Raji (cell line): ENCODE results near the gene TOLLIP.

Experiments
- POLR2A ChIP-seq: IDR thresholded peaks from 2 replicates; pipeline ENCODE4 v1.6.1; 2011; ENCODE audit warnings: low read depth, low read length, control low read depth; ENCODE audit not compliant: insufficient read depth

The TOLLIP gene

DNA sequence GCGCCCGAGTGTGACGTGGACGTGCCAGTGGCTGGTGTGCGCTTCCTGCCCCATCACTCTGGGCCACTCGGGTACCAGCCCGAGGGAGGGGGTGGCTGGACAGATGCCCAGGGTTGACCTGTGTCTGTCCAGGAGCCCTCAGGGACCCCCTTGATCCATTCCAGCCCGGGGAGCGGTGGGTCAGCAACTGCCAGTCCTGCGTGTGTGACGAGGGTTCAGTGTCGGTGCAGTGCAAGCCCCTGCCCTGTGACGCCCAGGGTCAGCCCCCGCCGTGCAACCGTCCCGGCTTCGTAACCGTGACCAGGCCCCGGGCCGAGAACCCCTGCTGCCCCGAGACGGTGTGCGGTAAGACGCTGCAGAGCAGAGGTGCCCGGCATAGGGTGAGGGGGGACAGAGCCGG lies 52.1 kb downstream of the TOLLIP start:
- TF ChIP-seq POLR2A, result no peak

DNA sequence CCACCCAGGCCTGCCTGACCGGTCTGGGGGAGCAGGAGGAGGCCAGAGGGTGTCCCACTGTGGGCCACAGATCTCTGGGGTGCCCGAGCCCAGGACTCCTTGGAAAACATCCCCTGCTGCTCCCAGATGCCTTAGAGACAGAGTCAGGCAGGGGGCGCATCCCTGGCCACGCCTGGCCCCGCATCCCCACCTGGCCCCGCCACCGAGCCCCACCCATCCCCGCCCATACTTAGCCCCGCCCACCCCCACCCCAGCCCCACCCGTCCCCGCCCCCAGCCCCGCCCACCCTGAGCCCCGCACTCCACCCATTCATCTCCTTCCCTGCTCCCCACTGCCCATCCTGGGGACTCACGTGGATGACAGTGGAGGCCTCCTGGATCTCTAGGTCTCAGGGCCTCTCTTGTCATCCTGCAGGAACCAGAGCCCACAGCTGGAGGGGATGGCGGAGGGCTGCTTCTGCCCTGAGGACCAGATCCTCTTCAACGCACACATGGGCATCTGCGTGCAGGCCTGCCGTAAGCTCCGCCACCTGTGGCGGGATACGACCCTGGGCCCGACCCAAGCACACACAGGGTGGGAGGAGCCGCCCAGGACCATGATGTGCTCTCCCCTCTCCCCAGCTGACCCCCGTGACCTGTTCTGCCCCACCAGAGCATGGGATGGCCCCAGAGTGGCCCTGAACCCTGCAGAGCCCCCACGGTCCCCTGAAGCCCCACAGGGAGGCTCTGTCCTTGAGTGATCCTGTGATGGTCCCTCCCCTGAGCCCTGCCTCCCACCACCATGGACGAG lies 53.0 kb downstream of the TOLLIP start:
- TF ChIP-seq POLR2A, result no peak

DNA sequence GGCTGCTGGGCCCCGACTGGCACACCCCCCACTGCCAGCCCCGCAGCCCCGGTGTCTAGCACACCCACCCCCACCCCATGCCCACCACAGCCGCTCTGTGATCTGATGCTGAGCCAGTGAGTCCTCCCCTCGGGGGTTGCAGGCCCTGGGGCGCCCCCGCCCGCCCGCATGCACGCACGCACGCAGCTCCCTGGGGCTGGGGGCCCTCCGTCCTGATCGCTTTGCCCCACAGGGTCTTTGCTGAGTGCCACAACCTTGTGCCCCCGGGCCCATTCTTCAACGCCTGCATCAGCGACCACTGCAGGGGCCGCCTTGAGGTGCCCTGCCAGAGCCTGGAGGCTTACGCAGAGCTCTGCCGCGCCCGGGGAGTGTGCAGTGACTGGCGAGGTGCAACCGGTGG lies 54.3 kb downstream of the TOLLIP start:
- TF ChIP-seq POLR2A, result no peak

DNA sequence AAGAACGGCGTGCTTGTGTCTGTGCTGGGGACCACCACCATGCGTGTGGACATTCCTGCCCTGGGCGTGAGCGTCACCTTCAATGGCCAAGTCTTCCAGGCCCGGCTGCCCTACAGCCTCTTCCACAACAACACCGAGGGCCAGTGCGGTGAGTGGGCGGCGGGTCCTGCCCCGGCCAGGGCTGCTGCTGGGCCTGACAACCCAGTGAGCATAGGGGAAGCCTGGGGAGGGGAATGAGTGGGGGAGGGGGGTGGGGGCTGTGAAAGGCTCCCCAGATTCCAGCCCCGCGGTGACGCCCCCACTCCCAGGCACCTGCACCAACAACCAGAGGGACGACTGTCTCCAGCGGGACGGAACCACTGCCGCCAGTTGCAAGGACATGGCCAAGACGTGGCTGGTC lies 54.7 kb downstream of the TOLLIP start:
- no peak for TF ChIP-seq POLR2A

DNA sequence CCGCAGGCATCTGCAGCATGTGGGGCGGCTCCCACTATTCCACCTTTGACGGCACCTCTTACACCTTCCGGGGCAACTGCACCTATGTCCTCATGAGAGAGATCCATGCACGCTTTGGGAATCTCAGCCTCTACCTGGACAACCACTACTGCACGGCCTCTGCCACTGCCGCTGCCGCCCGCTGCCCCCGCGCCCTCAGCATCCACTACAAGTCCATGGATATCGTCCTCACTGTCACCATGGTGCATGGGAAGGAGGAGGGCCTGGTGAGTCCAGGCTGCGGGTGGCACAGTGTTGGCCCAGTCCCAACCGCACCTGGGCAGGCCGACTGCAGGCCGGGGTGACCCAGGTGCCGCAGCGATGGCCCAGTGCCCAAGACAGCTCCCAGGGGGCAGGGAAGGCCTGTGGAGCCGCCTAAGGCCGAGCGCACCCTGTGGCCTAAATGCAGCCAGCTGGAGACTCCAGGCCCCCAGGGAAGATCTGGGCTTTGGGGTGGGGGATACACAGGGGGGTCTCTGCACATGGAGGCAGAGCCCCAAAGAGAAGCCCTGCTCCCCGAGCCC lies 55.3 kb downstream of the TOLLIP start:
- no peak for TF ChIP-seq POLR2A

DNA sequence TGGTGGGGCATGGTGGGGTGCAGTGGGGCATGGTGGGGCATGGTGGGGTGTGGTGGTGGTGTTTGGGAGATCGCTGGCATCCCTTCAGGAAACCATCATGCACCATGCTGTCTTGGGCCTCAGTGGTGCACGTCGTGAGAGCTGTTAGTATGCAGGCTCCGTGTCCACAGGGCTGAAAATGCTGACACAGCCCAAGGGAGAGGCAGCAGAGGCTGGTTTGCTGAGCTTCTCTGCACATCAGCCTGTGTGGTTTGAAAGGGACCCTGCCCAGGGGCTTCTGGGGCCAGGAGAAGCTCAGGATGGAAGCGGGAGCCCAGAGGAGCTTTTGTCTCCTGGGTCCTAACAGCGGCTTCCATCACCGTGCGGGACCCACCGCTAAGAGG lies 56.3 kb downstream of the TOLLIP start:
- no peak for TF ChIP-seq POLR2A

DNA sequence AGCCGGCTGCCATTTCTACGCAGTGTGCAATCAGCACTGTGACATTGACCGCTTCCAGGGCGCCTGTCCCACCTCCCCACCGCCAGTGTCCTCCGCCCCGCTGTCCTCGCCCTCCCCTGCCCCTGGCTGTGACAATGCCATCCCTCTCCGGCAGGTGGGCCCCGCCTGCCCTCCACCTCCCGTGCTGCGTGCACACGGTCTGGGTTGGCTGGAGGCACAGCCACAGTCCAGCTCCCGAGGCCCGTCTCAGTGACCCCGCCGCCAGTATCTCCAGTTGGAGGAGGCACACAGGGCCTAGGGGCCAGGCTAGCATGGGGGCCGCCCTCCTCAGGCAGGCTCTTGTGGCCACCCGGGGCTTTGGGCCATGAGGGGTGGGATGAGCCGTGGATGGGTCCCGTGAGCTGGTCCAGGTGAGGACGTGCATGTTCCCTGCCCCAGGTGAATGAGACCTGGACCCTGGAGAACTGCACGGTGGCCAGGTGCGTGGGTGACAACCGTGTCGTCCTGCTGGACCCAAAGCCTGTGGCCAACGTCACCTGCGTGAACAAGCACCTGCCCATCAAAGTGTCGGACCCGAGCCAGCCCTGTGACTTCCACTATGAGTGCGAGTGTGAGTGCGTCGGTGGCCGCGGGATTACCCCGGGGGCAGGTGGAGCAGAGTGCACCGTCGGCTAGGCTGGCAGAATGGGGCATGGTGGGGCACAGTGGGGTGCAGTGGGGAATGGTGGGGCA lies 56.9 kb downstream of the TOLLIP start:
- TF ChIP-seq POLR2A, result no peak

DNA sequence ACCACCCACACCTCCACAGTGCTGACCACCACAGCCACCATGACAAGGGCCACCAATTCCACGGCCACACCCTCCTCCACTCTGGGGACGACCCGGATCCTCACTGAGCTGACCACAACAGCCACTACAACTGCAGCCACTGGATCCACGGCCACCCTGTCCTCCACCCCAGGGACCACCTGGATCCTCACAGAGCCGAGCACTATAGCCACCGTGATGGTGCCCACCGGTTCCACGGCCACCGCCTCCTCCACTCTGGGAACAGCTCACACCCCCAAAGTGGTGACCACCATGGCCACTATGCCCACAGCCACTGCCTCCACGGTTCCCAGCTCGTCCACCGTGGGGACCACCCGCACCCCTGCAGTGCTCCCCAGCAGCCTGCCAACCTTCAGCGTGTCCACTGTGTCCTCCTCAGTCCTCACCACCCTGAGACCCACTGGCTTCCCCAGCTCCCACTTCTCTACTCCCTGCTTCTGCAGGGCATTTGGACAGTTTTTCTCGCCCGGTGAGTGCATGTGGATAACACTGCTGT lies 58.1 kb downstream of the TOLLIP start:
- TF ChIP-seq POLR2A, result no peak

DNA sequence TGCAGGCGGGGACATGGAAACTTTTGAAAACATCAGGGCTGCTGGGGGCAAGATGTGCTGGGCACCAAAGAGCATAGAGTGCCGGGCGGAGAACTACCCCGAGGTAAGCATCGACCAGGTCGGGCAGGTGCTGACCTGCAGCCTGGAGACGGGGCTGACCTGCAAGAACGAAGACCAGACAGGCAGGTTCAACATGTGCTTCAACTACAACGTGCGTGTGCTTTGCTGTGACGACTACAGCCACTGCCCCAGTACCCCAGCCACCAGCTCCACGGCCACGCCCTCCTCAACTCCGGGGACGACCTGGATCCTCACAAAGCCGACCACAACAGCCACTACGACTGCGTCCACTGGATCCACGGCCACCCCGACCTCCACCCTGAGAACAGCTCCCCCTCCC lies 67.1 kb downstream of the TOLLIP start:
- no peak for TF ChIP-seq POLR2A

DNA sequence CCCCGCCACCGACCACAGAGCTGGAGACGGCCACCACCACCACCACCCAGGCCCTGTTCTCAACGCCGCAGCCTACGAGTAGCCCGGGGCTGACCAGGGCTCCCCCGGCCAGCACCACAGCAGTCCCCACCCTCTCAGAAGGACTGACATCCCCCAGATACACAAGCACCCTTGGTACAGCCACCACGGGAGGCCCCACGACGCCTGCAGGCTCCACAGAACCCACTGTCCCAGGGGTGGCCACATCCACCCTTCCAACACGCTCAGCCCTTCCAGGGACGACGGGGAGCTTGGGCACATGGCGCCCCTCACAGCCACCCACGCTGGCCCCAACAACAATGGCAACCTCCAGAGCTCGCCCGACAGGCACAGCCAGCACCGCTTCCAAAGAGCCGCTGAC lies 67.7 kb downstream of the TOLLIP start:
- no peak for TF ChIP-seq POLR2A

DNA sequence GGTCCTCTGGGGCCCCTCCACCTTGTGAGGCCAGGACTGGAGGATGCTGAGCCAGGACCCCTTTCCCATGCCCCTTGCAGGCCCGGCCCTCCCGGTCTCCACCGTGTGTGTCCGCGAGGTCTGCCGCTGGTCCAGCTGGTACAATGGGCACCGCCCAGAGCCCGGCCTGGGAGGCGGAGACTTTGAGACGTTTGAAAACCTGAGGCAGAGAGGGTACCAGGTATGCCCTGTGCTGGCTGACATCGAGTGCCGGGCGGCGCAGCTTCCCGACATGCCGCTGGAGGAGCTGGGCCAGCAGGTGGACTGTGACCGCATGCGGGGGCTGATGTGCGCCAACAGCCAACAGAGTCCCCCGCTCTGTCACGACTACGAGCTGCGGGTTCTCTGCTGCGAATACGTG lies 68.7 kb downstream of the TOLLIP start:
- TF ChIP-seq POLR2A, result no peak

DNA sequence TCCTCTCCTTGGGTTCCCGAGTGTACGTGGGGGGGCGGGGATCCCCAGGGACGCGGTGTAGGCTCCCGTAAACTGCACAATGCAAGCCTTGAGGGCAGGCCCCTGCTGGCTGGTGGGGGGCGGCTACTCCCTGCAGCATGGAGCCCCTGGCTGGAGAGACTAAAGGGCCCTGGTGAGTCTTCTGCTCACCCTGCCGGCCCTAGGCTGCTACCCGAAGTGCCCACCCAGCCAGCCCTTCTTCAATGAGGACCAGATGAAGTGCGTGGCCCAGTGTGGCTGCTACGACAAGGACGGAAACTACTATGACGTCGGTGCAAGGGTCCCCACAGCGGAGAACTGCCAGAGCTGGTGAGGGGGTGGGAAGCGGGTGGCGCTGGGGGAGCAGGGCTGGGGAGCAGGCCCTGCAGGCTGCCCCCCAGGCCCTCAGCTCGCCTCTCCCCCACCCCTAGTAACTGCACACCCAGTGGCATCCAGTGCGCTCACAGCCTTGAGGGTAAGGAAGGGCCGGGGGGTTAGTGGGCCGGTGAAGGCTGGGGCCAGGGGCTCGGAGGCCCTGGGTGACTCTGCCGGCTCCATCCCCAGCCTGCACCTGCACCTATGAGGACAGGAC lies 69.7 kb downstream of the TOLLIP start:
- TF ChIP-seq POLR2A, result no peak

DNA sequence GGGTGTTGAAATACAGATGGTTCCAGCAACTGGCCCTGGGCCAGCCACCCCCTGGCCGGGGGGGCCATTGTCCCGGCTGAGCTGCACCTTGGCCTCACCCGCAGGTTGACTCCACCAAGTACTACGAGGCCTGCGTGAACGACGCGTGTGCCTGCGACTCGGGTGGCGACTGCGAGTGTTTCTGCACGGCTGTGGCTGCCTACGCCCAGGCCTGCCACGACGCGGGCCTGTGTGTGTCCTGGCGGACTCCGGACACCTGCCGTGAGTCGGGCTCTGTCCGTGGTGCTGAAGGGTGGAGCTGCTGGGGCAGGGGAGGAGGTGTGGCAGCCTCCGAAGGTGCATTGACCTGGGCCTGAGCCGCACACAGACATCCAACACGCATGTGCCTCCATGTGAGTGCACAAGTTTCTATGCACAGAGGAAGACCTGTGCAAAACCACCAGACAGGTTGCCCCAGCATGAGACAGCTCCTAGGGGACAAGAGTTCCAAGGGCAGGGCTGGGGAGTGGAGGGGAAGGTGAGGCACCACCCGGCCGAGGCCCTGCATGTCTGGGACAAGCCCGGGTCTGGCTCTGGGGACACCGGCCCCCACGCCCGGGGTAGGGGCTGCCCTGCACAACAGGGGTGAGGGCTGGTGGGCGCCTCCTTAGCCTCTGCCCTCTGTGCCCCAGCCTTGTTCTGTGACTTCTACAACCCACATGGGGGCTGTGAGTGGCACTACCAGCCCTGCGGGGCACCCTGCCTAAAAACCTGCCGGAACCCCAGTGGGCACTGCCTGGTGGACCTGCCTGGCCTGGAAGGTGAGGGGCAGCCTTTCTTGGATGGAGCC lies 70.5 kb downstream of the TOLLIP start:
- TF ChIP-seq POLR2A, result no peak

DNA sequence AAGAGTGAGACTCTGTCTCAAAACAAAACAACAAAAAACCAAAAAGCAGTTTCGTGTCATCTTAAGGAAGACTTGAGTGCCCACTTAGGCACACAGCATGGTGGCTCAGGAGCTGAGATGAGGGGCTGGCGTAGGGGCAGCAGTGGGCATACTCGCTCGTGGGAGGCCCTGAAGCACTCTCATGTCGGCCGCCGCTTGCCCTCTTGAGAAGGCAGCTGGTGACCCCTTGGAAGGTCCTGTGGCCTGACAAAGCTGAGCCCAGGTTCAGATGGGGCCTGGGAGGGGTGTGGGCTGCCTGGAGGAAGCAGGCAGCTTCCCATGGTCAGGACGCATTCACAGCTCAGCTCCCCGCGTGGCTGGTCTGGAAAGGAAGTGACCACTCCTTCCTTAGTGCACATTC lies 71.6 kb downstream of the TOLLIP start:
- no peak for TF ChIP-seq POLR2A

DNA sequence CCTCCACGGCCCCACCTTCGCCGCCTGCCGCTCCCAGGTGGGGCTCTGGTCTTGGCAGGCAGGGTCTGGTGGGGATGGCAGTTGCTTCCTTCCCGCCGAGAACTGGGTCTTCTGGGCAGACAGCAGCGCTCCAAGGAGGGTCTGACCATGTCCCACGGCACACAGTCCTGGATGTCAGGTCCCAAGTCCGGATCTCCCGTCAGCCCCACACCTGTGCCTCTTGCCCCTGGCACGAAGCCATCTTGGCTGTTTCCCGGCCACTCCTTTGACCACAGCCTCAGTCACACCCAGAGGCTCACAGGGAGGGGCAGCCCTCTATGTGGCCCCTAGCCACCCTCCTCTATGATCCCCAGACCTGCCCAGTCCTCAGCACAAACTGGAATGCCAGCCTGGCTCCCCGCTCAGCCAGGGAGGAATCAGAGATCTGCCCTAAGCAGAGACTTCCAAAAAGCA lies 72.3 kb downstream of the TOLLIP start:
- TF ChIP-seq POLR2A, result no peak
